ENCODE results near the gene SLC8A2.

Gene SLC8A2

GRCh38 chr19:47497050-47497766 lies 25.5 kb upstream of the SLC8A2 start:
- no peaks in the 10 kb centered on the region for H3K4me1 ChIP-seq (ENCODE audit: control insufficient read depth in 1 of 2, insufficient read depth in 1 of 2, low read depth in 1 of 2, low read length in 1 of 2)
- no peak overlapping the region for H3K27ac ChIP-seq
- H3K27me3 ChIP-seq: no peaks in the 10 kb centered on the region
- no peaks in the 10 kb centered on the region for H3K9me3 ChIP-seq
- peaks cover 97% of the 10 kb centered on the region for H3K36me3 ChIP-seq
- no peak for TF ChIP-seq CTCF (IDR thresholded peaks at IDR 0.05)
- H3K4me3 ChIP-seq (ENCODE audit: low read depth in 1 of 2, low read length in 1 of 2): no peak overlapping the region

GRCh38 chr19:47495478-47496372 lies 24.0 kb upstream of the SLC8A2 start:
- H3K4me3 ChIP-seq (ENCODE audit: low read depth in 1 of 2, low read length in 1 of 2): no peak overlapping the region
- no peaks in the 10 kb centered on the region for H3K27me3 ChIP-seq
- H3K9me3 ChIP-seq: no peaks in the 10 kb centered on the region
- no peak for TF ChIP-seq CTCF (IDR thresholded peaks at IDR 0.05)
- no peak overlapping the region for H3K27ac ChIP-seq
- H3K36me3 ChIP-seq: peaks cover 98% of the 10 kb centered on the region
- no peaks in the 10 kb centered on the region for H3K4me1 ChIP-seq (ENCODE audit: control insufficient read depth in 1 of 2, insufficient read depth in 1 of 2, low read depth in 1 of 2, low read length in 1 of 2)

DNA sequence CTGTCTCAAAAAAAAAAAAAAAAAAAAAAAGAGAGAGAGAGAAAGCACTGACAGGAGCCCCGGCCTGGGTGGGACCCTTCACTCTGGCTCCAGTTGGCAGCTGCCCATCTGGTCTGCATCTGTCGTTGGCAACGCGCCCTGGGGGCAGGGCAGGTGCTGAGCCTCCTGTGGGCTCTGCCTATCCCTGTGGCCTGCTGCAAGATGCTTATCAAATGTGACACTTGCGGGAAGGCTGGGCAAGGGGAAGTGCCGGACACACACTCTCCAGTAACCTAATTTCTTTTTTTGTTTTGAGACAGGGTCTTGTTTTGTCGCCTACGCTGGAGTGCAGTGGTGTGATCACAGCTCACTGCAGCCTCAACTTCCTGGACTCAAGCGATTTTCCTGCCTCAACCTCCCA lies 23.0 kb upstream of the SLC8A2 start:
- no peak overlapping the region for H3K27ac ChIP-seq
- no peak for TF ChIP-seq CTCF (IDR thresholded peaks at IDR 0.05)
- H3K36me3 ChIP-seq: peaks cover 98% of the 10 kb centered on the region
- H3K4me3 ChIP-seq (ENCODE audit: low read depth in 1 of 2, low read length in 1 of 2): no peak overlapping the region
- H3K9me3 ChIP-seq: no peaks in the 10 kb centered on the region
- no peaks in the 10 kb centered on the region for H3K4me1 ChIP-seq (ENCODE audit: control insufficient read depth in 1 of 2, insufficient read depth in 1 of 2, low read depth in 1 of 2, low read length in 1 of 2)
- H3K27me3 ChIP-seq: no peaks in the 10 kb centered on the region

- H3K27ac ChIP-seq: no peak overlapping the region
- H3K9me3 ChIP-seq: no peaks in the 10 kb centered on the region
- H3K27me3 ChIP-seq: no peaks in the 10 kb centered on the region
- peaks cover 98% of the 10 kb centered on the region for H3K36me3 ChIP-seq
- no peaks in the 10 kb centered on the region for H3K4me1 ChIP-seq (ENCODE audit: control insufficient read depth in 1 of 2, insufficient read depth in 1 of 2, low read depth in 1 of 2, low read length in 1 of 2)
- no peak for TF ChIP-seq CTCF (IDR thresholded peaks at IDR 0.05)
- no peak overlapping the region for H3K4me3 ChIP-seq (ENCODE audit: low read depth in 1 of 2, low read length in 1 of 2)
Observed at GRCh38 chr19:47494211-47494547, 22.5 kb upstream of the SLC8A2 start.

GRCh38 chr19:47493378-47494210 lies 21.9 kb upstream of the SLC8A2 start:
- Histone ChIP-seq H3K27ac (no peak overlapping the region), H3K27me3 (no peaks in the 10 kb centered on the region), H3K4me1 (ENCODE audit: control insufficient read depth in 1 of 2, insufficient read depth in 1 of 2, low read depth in 1 of 2, low read length in 1 of 2) (no peaks in the 10 kb centered on the region)

More at GRCh38 chr19:47493378-47494210, 21.9 kb upstream of the SLC8A2 start:
- no peak overlapping the region for H3K4me3 ChIP-seq (ENCODE audit: low read depth in 1 of 2, low read length in 1 of 2)
- H3K36me3 ChIP-seq: peaks cover 97% of the 10 kb centered on the region
- no peaks in the 10 kb centered on the region for H3K9me3 ChIP-seq
- no peak for TF ChIP-seq CTCF (IDR thresholded peaks at IDR 0.05)
